ENCODE data around the gene ABO.
A peak's percentile ranks its signal among the peaks of the same experiment; 100 is the strongest.

Gene ABO

GRCh38 chr9:133238851-133239532 lies 36.0 kb downstream of the ABO start (continued):
- TF ChIP-seq, protein P1, sequence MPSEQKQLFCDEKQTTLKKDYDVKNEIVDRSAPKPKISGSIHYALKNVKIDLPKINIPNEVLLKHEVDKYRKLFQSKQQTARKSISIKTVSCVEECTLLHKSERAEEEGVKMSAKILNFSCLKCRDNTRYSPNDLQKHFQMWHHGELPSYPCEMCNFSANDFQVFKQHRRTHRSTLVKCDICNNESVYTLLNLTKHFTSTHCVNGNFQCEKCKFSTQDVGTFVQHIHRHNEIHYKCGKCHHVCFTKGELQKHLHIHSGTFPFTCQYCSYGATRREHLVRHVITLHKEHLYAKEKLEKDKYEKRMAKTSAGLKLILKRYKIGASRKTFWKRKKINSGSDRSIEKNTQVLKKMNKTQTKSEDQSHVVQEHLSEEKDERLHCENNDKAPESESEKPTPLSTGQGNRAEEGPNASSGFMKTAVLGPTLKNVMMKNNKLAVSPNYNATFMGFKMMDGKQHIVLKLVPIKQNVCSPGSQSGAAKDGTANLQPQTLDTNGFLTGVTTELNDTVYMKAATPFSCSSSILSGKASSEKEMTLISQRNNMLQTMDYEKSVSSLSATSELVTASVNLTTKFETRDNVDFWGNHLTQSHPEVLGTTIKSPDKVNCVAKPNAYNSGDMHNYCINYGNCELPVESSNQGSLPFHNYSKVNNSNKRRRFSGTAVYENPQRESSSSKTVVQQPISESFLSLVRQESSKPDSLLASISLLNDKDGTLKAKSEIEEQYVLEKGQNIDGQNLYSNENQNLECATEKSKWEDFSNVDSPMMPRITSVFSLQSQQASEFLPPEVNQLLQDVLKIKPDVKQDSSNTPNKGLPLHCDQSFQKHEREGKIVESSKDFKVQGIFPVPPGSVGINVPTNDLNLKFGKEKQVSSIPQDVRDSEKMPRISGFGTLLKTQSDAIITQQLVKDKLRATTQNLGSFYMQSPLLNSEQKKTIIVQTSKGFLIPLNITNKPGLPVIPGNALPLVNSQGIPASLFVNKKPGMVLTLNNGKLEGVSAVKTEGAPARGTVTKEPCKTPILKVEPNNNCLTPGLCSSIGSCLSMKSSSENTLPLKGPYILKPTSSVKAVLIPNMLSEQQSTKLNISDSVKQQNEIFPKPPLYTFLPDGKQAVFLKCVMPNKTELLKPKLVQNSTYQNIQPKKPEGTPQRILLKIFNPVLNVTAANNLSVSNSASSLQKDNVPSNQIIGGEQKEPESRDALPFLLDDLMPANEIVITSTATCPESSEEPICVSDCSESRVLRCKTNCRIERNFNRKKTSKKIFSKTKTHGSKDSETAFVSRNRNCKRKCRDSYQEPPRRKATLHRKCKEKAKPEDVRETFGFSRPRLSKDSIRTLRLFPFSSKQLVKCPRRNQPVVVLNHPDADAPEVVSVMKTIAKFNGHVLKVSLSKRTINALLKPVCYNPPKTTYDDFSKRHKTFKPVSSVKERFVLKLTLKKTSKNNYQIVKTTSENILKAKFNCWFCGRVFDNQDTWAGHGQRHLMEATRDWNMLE (tag by site-specific recombination; conservative IDR thresholded peaks at IDR 0.05; ENCODE audit: low read depth): no peak
- no peak for TF ChIP-seq ZNF610 (tag by site-specific recombination; IDR thresholded peaks at IDR 0.05; ENCODE audit: borderline replicate concordance)
- no peak; the same call in 1 of the 2 replicates for TF ChIP-seq ZNF585B (tag by site-specific recombination; IDR thresholded peaks at IDR 0.05)
- TF ChIP-seq ZNF580 (tag by site-specific recombination; IDR thresholded peaks at IDR 0.05): peak; percentile 95
- TF ChIP-seq ATF2 (tag by site-specific recombination; IDR thresholded peaks at IDR 0.05; ENCODE audit: low read depth): no peak
- 0 out of 2 replicates have a peak, but pooled peaks have one; percentile 54 for TF ChIP-seq ZEB2 (tag by site-specific recombination; IDR thresholded peaks at IDR 0.05)
- TF ChIP-seq KLF10 (tag by site-specific recombination; IDR thresholded peaks at IDR 0.05): peak; percentile 41; the same call in 1 of the 2 replicates
- TF ChIP-seq SCRT1 (tag by site-specific recombination; IDR thresholded peaks at IDR 0.05; ENCODE audit: borderline replicate concordance): no peak
- TF ChIP-seq ZNF391 (tag by site-specific recombination; IDR thresholded peaks at IDR 0.05; ENCODE audit: borderline replicate concordance, low read depth): 0 out of 2 replicates have a peak, but pooled peaks have one; percentile 13
- no peak for TF ChIP-seq HOXA7 (CRISPR knock-in tag; IDR thresholded peaks at IDR 0.05; ENCODE audit: borderline replicate concordance)
- TF ChIP-seq ZSCAN23 (tag by site-specific recombination; IDR thresholded peaks at IDR 0.05): no peak
- no peak for TF ChIP-seq ZSCAN4 (tag by site-specific recombination; IDR thresholded peaks at IDR 0.05)
- no peak for TF ChIP-seq ZNF24 (tag by site-specific recombination; IDR thresholded peaks at IDR 0.05)
- peak; percentile 96 for TF ChIP-seq HIC1 (tag by site-specific recombination; IDR thresholded peaks at IDR 0.05)
- no peak for TF ChIP-seq ZNF747 (tag by site-specific recombination; IDR thresholded peaks at IDR 0.05)
- TF ChIP-seq ZNF529 (tag by site-specific recombination; IDR thresholded peaks at IDR 0.05; ENCODE audit: insufficient replicate concordance): no peak
- TF ChIP-seq ZNF341 (tag by site-specific recombination; IDR thresholded peaks at IDR 0.05; ENCODE audit: low read depth): peak; percentile 85
- no peak for TF ChIP-seq ZNF16 (tag by site-specific recombination; IDR thresholded peaks at IDR 0.05; ENCODE audit: low read depth)
- TF ChIP-seq ZNF670 (tag by site-specific recombination; IDR thresholded peaks at IDR 0.05; ENCODE audit: low read depth): no peak
- TF ChIP-seq MYNN (tag by site-specific recombination; IDR thresholded peaks at IDR 0.05; ENCODE audit: borderline replicate concordance): 0 out of 2 replicates have a peak, but pooled peaks have one; percentile 40
- no peak for TF ChIP-seq OVOL3 (tag by site-specific recombination; IDR thresholded peaks at IDR 0.05)
- TF ChIP-seq GLI4 (tag by site-specific recombination; IDR thresholded peaks at IDR 0.05): no peak
- peak; percentile 93 for TF ChIP-seq GLIS2 (tag by site-specific recombination; IDR thresholded peaks at IDR 0.05)
- peak; percentile 33; the same call in 1 of the 2 replicates for TF ChIP-seq REST (tag by site-specific recombination; IDR thresholded peaks at IDR 0.05)
- TF ChIP-seq SCRT2 (tag by site-specific recombination; IDR thresholded peaks at IDR 0.05): no peak
- TF ChIP-seq OSR2 (tag by site-specific recombination; IDR thresholded peaks at IDR 0.05): no peak
